C4-2B (cell line): Measurements from ENCODE around the gene SIM1.

Experiments used
- CTCF ChIP-seq: fragments of 450-650 bp; conservative IDR thresholded peaks from 2 replicates; pipeline ENCODE4 v1.5.1; 2017; ENCODE audit warnings: mild to moderate bottlenecking
- ZFX ChIP-seq: fragments of 450-650 bp; IDR thresholded peaks from 2 replicates; pipeline ENCODE4 v1.6.1; 2017

DNA sequence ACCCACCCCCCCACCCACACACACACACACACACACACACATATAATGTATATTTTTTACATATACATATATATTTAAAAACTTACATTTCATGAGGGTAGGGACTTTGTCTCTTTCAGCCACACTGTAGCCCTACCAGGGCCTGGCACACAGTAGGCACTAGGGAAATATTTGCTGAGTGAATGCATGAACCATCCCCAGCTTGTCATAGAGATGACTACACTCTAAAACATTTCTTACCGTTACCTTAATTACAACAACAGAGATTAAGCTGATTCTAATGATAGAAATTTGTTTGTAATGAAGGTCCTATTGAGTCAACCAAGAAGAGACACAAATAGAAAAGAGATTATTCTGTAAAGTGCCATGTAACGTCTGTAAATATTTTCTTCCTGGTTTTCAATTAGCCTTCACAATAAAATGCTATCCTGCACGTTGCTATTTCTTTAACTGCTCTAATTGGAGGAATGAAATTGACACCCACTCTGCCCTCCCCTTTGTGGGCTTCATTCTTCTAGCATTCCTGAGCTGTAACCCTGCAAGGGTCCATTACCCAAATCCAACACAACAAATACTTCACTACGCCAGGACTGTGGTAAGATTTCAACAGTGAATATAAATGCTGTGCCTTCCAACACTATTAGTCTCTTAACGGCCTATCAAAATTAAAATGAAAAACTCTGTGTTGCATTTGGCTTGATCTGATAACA, 30.8 kb downstream of the SIM1 start:
- TF ChIP-seq CTCF (no peak), ZFX (no peak)
